Stromal cell of bone marrow (primary cell): ENCODE data around the gene LRP1B.

Source experiments
- DNase-seq: peaks from one replicate; pipeline ENCODE4 v3.0.0-alpha.2; 2012; ENCODE audit warnings: low read depth

Gene LRP1B

GRCh38 chr2:141589314-141589713, 541.5 kb downstream of the LRP1B start:
- DNase-seq = no peak

GRCh38 chr2:141586985-141587384, 543.8 kb downstream of the LRP1B start:
- no peak for DNase-seq

- DNase-seq = no peak
These were observed 548.6 kb downstream of the LRP1B start for GRCh38 chr2:141582213-141582612.

GRCh38 chr2:141579071-141579470, 551.7 kb downstream of the LRP1B start:
- no peak for DNase-seq

GRCh38 chr2:141570474-141571131, 560.2 kb downstream of the LRP1B start:
- no peak for DNase-seq

- DNase-seq = no peak
These were observed 560.9 kb downstream of the LRP1B start for GRCh38 chr2:141569941-141570340.

- no peak for DNase-seq
These were observed 565.2 kb downstream of the LRP1B start for GRCh38 chr2:141565597-141565996.

GRCh38 chr2:141560723-141561122, 570.1 kb downstream of the LRP1B start:
- DNase-seq = no peak

GRCh38 chr2:141557329-141558095, 573.3 kb downstream of the LRP1B start:
- peak; percentile 31 for DNase-seq

- DNase-seq = no peak
These were observed 574.8 kb downstream of the LRP1B start for GRCh38 chr2:141555876-141556470.

GRCh38 chr2:141554810-141555209, 576.0 kb downstream of the LRP1B start:
- peak; percentile 3 for DNase-seq

GRCh38 chr2:141534666-141535362, 596.0 kb downstream of the LRP1B start:
- DNase-seq = no peak

- DNase-seq = no peak
These were observed 601.2 kb downstream of the LRP1B start for GRCh38 chr2:141529659-141530058.

- no peak for DNase-seq
These were observed 601.8 kb downstream of the LRP1B start for GRCh38 chr2:141528990-141529389.

- no peak for DNase-seq
These were observed 604.1 kb downstream of the LRP1B start for GRCh38 chr2:141526760-141527159.

GRCh38 chr2:141524777-141525176, 606.0 kb downstream of the LRP1B start:
- no peak for DNase-seq

GRCh38 chr2:141523199-141523598, 607.6 kb downstream of the LRP1B start:
- DNase-seq = no peak

- DNase-seq = no peak
These were observed 608.1 kb downstream of the LRP1B start for GRCh38 chr2:141522702-141523101.

GRCh38 chr2:141522048-141522447, 608.8 kb downstream of the LRP1B start:
- no peak for DNase-seq

GRCh38 chr2:141519906-141520305, 610.9 kb downstream of the LRP1B start:
- no peak for DNase-seq

- DNase-seq = no peak
These were observed 612.9 kb downstream of the LRP1B start for GRCh38 chr2:141517852-141518421.

GRCh38 chr2:141517180-141517851, 613.5 kb downstream of the LRP1B start:
- no peak for DNase-seq
